Stimulated activated CD4-positive, alpha-beta T cell treated with anti-CD3 and anti-CD28 coated beads, Interleukin-1b, Interleukin-23, amount 100 ng/mL, for 48 hours (primary cell): Measurements from ENCODE around the gene KMT2C.
"Not testable (repeated sequence)": the region's sequence is repeated elsewhere in the genome, so short reads cannot be mapped to it uniquely, and the experiment has no call there.

Source experiments
- DNase-seq: peaks from one replicate; pipeline ENCODE4 v3.0.0-alpha.2; 2020

Gene KMT2C

GRCh38 chr7:152402384-152403250 lies 33.2 kb downstream of the KMT2C start:
- DNase-seq = no peak

DNA sequence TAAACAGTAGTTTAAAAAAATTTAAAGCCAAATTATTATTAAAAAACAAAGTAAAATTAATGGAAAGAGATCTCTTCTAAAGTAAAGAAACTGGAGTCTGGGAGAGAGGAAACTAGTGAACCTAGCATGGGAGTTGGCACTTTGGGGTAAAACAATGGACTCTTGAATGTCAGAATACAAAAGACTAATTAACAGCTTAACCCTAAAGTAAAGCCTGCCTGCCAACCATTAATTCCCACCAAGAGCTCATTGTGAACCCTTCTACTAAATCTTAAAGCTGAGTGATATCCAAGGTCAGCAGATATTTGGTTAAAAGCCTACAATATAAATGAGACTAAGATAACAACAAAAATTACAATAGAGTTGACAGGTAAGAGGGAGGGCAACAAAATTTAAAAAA lies 36.5 kb downstream of the KMT2C start:
- no peak for DNase-seq

- DNase-seq = no peak
Observed at GRCh38 chr7:152395112-152395511, 40.7 kb downstream of the KMT2C start.

DNA sequence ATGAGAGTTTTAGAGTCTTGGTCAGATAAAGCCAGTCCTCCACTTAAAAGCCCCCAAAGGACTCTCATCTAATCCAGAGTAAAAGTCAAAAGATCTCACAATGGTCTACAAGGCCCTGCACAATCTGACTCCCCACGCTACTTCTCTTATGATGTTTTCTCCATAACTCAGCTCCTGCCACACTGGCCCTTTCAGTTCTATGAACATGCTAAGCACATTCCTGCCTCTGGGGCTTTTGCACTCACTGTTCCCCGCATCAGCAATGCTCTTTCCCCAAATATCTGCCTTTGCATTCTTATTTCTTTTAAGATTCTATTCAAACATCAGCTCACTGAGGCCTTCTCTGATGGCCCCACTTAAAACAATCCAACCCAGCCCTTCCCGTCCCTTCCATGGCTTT lies 41.6 kb downstream of the KMT2C start:
- not testable (repeated sequence) for DNase-seq

- DNase-seq = no peak
Observed at GRCh38 chr7:152392254-152392653, 43.5 kb downstream of the KMT2C start.

- DNase-seq = not testable (repeated sequence)
Observed at GRCh38 chr7:152386136-152386764, 49.6 kb downstream of the KMT2C start.

DNA sequence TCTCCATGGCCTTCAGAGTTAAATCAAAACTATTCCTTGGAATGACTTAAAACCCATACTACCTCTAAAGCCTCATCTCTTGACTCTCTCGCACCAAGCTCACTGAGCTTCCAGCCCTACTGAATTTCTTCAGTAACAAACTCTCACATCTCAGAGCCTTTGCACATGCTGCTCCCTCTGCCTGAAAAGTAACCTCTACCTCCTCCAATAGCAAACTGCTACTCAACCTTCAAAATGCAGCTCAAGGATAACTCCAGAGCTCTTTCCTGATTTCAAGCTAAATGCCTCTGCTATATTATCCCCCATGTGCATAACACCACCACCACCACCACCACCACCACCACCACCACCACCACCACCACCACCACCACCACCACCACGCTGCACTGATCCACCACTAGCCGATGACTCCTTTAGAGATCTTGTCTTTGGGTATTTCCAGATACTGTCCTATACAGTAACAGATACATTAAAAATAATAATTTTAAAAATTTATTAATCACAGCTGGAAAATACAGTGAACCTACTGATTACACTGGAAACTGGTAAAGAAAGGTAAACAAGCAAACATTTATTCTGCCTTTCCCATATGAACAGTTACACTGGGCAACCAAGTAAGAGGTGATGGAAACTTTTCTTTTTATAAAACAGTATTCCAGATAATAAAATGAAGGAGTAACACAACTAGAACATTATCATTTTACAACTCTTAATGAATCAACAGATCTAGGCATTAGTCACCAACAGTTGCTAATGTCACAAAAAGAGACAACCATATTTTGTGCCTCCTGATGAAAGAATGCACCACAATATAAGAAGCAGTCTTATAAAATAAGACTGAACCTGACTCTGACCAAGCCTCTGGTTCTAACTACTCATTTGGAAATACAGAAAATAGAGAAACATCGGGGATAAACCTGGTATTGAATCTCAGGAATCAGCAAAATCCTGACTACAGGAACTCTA lies 51.3 kb downstream of the KMT2C start:
- DNase-seq = not testable (repeated sequence)

DNA sequence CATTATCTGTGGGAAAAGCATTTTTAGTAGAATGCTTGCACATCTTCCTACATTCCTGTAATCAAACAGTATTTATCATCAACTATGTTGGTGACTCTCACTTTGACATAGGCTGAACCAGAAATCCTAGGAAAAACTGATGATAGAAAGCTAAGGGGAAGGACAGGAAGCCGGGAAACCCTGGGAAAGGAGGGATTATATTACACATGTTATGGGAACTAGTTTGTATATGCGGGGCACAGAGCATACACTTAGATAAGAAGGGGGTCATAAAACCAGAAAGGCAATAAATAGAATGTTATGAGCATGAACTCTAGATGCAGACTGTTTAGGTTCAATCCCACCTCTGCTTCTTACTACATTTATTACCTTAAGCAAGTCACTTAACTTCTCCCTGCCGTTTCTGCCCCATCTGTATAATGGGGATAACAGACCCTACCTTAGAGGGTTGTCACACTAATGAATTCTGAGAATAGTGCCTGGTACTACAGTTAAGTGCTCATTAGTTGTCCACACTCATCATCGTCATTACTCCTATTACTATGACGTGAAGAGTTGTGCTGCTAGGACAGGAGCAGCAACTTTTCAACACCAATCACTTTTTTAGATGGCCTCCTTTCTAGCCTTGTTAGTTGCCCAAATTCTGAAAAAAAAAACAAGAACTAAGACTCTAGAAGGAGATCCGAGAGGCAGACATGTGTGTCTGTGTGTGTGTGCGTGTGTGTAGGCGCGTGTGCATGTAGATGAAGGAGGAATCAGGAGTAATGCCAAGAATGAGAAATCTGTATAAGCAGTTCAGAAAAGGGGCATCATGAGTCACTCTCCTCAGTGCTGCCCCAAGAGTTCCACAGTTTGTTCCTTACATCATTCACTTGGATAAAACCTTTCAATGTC lies 52.2 kb downstream of the KMT2C start:
- no peak for DNase-seq

DNA sequence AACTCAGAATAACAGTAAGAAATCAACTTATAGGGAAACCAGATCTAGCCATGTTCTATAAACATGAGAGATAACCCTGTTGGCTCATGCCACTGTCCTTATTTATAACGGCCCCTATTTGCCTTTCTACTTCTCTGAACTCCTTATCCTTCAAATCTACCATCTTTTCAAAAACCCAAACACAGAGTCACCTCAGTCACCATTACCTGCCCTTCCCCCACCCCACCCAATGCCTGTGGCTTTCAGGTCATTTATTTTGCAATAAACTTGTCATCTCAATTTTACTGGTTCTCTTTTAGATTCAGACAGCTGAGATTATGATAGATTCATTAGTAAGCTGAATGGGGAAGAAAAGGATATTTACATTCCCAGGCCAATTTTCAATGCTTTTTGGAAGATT lies 53.6 kb downstream of the KMT2C start:
- no peak for DNase-seq

DNA sequence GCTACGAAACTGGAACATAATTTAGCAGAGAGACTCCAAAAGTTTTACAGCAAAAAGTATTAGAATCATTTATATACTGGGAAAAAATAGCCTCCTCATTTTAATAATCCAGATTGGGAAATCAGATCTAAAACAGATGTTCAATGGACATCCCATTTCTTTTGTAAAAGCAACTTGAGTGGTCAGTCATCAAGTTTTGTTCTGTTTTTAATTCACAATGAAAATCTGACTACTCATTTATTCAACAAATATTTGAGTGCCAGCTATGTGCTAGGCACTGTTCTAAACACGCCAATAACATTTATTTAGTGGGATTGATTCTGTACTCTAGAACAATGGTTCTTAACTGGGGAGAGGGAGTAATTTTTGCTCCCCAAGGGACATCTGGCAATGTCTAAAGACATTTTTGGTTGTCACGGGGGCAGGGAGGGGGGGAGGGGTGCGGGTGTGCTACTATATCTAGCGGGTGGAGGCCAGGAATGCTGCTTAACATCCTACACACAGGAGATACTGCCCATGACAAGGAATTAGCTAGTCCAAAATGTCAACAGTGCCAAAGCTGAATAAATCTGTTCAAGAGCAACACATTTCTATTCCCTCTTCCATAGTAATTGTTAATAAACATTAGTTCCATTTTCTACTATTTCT lies 54.7 kb downstream of the KMT2C start:
- DNase-seq = not testable (repeated sequence)

DNA sequence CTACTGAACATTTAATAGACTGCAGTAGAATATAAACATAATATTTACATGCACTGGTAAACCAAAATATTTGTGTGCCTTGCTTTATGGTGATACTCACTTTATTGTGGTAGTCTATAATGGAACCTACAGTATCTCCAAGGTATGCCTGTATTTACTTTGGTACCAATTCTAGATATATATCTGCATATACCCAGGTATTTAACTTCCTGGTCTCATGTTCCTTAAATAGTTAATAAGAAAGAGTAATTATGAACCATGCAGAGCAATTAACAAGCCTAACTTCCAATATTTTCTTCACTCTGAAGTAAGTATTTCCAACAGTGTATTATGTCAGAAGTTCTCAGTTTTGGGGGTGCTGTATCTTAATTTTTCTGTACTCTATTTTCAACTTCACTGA lies 57.3 kb downstream of the KMT2C start:
- DNase-seq = not testable (repeated sequence)

DNA sequence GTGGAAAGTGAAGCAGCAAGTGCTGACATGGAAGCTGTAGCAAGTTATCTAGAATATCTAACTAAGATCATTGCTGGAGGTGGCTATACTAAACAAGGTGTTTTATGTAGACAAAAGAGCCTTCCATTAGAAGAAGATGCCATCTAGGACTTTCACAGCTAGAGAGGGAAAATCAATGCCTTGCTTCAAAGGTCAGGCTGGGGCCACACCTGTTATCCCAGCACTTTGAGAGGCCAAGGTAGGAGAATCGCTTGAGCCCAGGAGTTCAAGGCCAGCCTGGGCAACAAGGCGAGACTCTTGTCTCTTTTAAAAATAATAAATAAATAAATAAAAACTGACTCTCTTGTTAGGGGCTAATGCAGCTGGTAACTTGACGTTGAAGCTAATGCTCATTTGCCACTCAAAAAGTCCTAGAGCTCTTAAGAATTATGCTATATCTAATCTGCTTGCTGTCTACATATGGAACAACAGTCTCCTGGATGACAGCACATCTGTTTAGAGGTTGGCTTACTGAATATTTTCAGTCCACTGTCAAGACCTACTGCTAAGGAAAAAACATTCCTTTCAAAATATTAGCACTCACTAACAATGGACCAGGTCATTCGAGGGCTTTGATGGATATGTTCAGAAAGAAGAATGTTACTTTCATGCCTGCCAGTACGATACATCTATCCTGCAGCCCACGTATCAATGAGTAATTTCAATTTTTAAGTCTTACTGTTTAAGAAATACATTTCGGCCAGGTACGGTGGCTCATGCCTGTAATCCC lies 58.9 kb downstream of the KMT2C start:
- DNase-seq = not testable (repeated sequence)

GRCh38 chr7:152370297-152370696 lies 65.5 kb downstream of the KMT2C start:
- DNase-seq = no peak

GRCh38 chr7:152369518-152369917 lies 66.3 kb downstream of the KMT2C start:
- DNase-seq = no peak

GRCh38 chr7:152367170-152367569 lies 68.6 kb downstream of the KMT2C start:
- DNase-seq = no peak

- no peak for DNase-seq
Observed at GRCh38 chr7:152366662-152367061, 69.1 kb downstream of the KMT2C start.

DNA sequence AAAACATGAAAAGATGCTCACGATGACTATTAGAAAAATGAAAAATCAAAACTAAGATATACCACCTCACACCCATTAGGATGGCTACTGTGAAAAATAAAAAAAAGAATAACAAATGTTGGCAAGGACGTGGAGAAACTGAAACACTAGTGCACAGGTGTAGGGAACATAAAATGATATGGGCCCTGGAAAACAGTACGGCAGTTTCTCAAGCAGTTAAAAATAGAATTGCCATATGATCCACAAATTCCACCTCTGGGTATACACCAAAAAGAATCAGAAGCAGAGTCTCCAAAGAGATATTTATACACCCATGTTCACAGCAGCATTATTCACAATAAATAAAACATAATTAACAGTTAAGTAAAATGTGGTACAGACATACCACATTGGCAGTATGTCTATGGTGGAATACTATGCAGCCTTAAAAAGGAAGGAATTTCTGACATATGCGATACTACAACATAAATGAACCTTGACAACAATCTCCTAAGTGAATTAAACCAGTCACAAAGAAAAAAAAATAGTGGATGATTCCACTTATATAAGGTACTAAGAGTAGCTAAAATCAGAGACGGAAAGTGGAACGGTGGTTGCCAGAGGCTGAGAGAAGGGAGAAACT lies 69.7 kb downstream of the KMT2C start:
- DNase-seq = no peak

DNA sequence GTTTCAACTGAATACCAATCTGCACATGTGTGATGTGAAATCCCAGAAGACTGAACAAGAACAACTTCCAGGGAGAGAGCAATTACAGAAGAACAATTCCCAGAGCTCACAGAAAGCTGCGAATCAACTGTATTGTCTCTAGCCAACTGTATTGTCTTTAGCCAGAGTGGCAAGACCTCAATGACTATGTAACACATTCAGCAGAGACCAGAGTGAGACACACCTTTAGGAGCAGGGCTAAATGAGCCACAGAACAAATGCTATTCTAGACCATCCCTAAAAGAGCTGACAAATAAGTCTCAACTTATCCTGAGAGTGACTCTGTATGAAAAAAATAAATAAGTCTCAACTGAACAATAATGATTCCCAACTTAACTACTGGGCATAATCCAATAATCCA lies 72.0 kb downstream of the KMT2C start:
- DNase-seq = no peak

GRCh38 chr7:152362128-152362926 lies 73.5 kb downstream of the KMT2C start:
- DNase-seq = no peak
